H1 (cell line): ENCODE results near the gene ZBTB45. TPM values are rescaled to one million over a fixed set of nuclear protein-coding genes. Genes with fewer than 3 reads are reported as not detected.

Experiments
- CTCF ChIA-PET: fragments of 300-600 bp; sonication (Branson Sonifier 250); formaldehyde crosslinking; loops from one replicate; lab custom pipeline; 2021; ENCODE audit not compliant: partially characterized antibody; lab: Charles Lee
- POLR2A ChIA-PET: fragments of 300-600 bp; sonication (Branson Sonifier 250); formaldehyde crosslinking; loops from one replicate; lab custom pipeline; 2021; ENCODE audit warnings: inconsistent platforms; ENCODE audit not compliant: partially characterized antibody; lab: Charles Lee
- DNase-seq, 2 experiments: peaks; one replicate each; pipeline versions ENCODE4 v3.0.0 to v3.0.0-alpha.2; 2010 to 2022; ENCODE audit warnings: low spot score in 2 of 2, low read depth in 1 of 2, mixed read lengths in 1 of 2
- FAIRE-seq: peaks from 2 replicates; lab custom pipeline; 2011; peaks lifted over from hg19 to GRCh38; lab: Jason Lieb, UNC
- H2AFZ ChIP-seq: 2 replicates; pipeline ENCODE4 v1.8.1; 2012; ENCODE audit warnings: low read length, inconsistent platforms
- H2AK5ac ChIP-seq: 2 replicates; pipeline ENCODE4 v1.6.1; 2013; ENCODE audit warnings: low read depth, low read length
- H2BK120ac ChIP-seq: replicated peaks from 2 replicates; pipeline ENCODE3; 2013; ENCODE audit warnings: low read depth, low read length, inconsistent platforms
- H2BK12ac ChIP-seq: 2 replicates; pipeline ENCODE4 v1.6.1; 2013; ENCODE audit warnings: low read depth, low read length
- H2BK15ac ChIP-seq: 2 replicates; pipeline ENCODE4 v1.6.1; 2013; ENCODE audit warnings: low read length
- H2BK20ac ChIP-seq: 2 replicates; pipeline ENCODE4 v1.6.1; 2013; ENCODE audit warnings: low read length
- H2BK5ac ChIP-seq: 2 replicates; pipeline ENCODE4 v1.6.1; 2013; ENCODE audit warnings: low read depth, low read length
- H3K14ac ChIP-seq: 2 replicates; pipeline ENCODE4 v1.6.1; 2013; ENCODE audit warnings: inconsistent platforms; ENCODE audit not compliant: insufficient read length
- H3K18ac ChIP-seq: 2 replicates; pipeline ENCODE4 v1.6.1; 2013; ENCODE audit warnings: low read length; ENCODE audit errors: extremely low read depth
- H3K23ac ChIP-seq: 2 replicates; pipeline ENCODE4 v1.6.1; 2013; ENCODE audit warnings: inconsistent platforms; ENCODE audit not compliant: insufficient read length
- H3K23me2 ChIP-seq: 2 replicates; pipeline ENCODE4 v1.6.1; 2013; ENCODE audit warnings: low read depth, low read length
- H3K27ac ChIP-seq: 2 replicates; pipeline ENCODE4 v1.6.1; 2011; ENCODE audit warnings: low read depth, low read length, inconsistent platforms
- H3K27me3 ChIP-seq, 4 experiments: replicated peaks in 1 of 4; 1 replicate in 1 of 4; 2 replicates in 3 of 4; pipeline versions ENCODE4 v1.6.1 to v1.8.1; 2011 to 2013; ENCODE audit warnings: low read length in 3 of 4, mild to moderate bottlenecking in 3 of 4, inconsistent platforms in 2 of 4, mixed read lengths in 2 of 4, moderate library complexity in 1 of 4; ENCODE audit not compliant: control insufficient read depth in 3 of 4, insufficient read depth in 3 of 4; ENCODE audit errors: extremely low read depth in 1 of 4
- H3K36me3 ChIP-seq, 4 experiments: 2 replicates each; pipeline versions ENCODE4 v1.6.1 to v1.8.1; 2011 to 2013; ENCODE audit warnings: mild to moderate bottlenecking in 4 of 4, low read length in 3 of 4, moderate library complexity in 2 of 4, control low read depth in 1 of 4, inconsistent platforms in 1 of 4; ENCODE audit not compliant: insufficient read depth in 4 of 4, control insufficient read depth in 2 of 4
- H3K4ac ChIP-seq: replicated peaks from 2 replicates; pipeline ENCODE3; 2013; ENCODE audit warnings: low read length, low read depth, mixed read lengths, inconsistent platforms; ENCODE audit not compliant: insufficient read length
- H3K4me1 ChIP-seq, 4 experiments: replicated peaks in 1 of 4; 1 replicate in 1 of 4; 2 replicates in 3 of 4; pipeline versions ENCODE4 v1.6.1 to v1.8.1; 2011 to 2013; ENCODE audit warnings: low read length in 3 of 4, inconsistent platforms in 2 of 4, mixed read lengths in 1 of 4; ENCODE audit not compliant: insufficient read depth in 4 of 4, control insufficient read depth in 3 of 4
- H3K4me2 ChIP-seq, 2 experiments: 2 replicates each; pipeline versions ENCODE4 v1.6.1 to v1.8.1; 2011 to 2013; ENCODE audit warnings: low read depth in 2 of 2, low read length in 2 of 2, control low read depth in 1 of 2, inconsistent platforms in 1 of 2, mild to moderate bottlenecking in 1 of 2; ENCODE audit not compliant: insufficient read depth in 1 of 2
- H3K4me3 ChIP-seq, 4 experiments: fragments of 200-600, 300-600 bp in 1 of 4; sonication (generic), shearing (Covaris generic), sonication (Bioruptor Twin) in 1 of 4; 2 replicates each; pipeline versions ENCODE4 v1.5.1 to v1.8.1; 2011 to 2016; ENCODE audit warnings: low read length in 4 of 4, low read depth in 3 of 4, control low read depth in 2 of 4, inconsistent platforms in 2 of 4, mild to moderate bottlenecking in 2 of 4, mixed read lengths in 1 of 4, moderate library complexity in 1 of 4; ENCODE audit not compliant: insufficient read depth in 2 of 4; ENCODE audit errors: extremely low read depth in 1 of 4
- H3K56ac ChIP-seq: replicated peaks from 2 replicates; pipeline ENCODE3; 2013; ENCODE audit warnings: low read depth, mild to moderate bottlenecking, mixed read lengths, low read length, inconsistent platforms; ENCODE audit not compliant: insufficient read length
- H3K79me1 ChIP-seq: 2 replicates; pipeline ENCODE4 v1.6.1; 2013; ENCODE audit warnings: low read depth, low read length, control low read depth
- H3K79me2 ChIP-seq, 2 experiments: 2 replicates each; pipeline versions ENCODE4 v1.6.1 to v1.8.1; 2012 to 2013; ENCODE audit warnings: low read length in 2 of 2, mild to moderate bottlenecking in 2 of 2, inconsistent platforms in 1 of 2; ENCODE audit not compliant: insufficient read depth in 2 of 2, control insufficient read depth in 1 of 2
- H3K9ac ChIP-seq, 4 experiments: replicated peaks in 1 of 4; 1 replicate in 1 of 4; 2 replicates in 3 of 4; pipeline versions ENCODE4 v1.6.1 to v1.8.1; 2011 to 2013; ENCODE audit warnings: low read depth in 3 of 4, low read length in 3 of 4, control low read depth in 2 of 4, mild to moderate bottlenecking in 2 of 4, moderate library complexity in 2 of 4, inconsistent platforms in 1 of 4; ENCODE audit errors: extremely low read depth in 1 of 4
- H3K9me3 ChIP-seq, 2 experiments: 2 replicates each; pipeline versions ENCODE4 v1.6.1 to v1.8.1; 2012 to 2013; ENCODE audit warnings: mild to moderate bottlenecking in 2 of 2, moderate library complexity in 2 of 2, control low read depth in 1 of 2, inconsistent platforms in 1 of 2, low read depth in 1 of 2, low read length in 1 of 2, mixed read lengths in 1 of 2; ENCODE audit not compliant: insufficient read depth in 2 of 2
- H4K20me1 ChIP-seq, 2 experiments: replicated peaks in 1 of 2; 2 replicates each; pipeline versions ENCODE3 to v1.8.1; 2011 to 2013; ENCODE audit warnings: inconsistent platforms in 2 of 2, low read length in 2 of 2, mild to moderate bottlenecking in 1 of 2; ENCODE audit not compliant: insufficient read depth in 2 of 2, control insufficient read depth in 1 of 2
- H4K5ac ChIP-seq: 2 replicates; pipeline ENCODE4 v1.6.1; 2013; ENCODE audit warnings: low read length, low read depth, mixed read lengths, inconsistent platforms; ENCODE audit not compliant: insufficient read length
- H4K8ac ChIP-seq: 2 replicates; pipeline ENCODE4 v1.8.0; 2013; ENCODE audit warnings: mild to moderate bottlenecking, moderate library complexity, low read length, inconsistent platforms; ENCODE audit not compliant: insufficient read depth; ENCODE audit errors: extremely low read depth
- H4K91ac ChIP-seq: replicated peaks from 2 replicates; pipeline ENCODE3; 2013; ENCODE audit warnings: low read length, mixed read lengths, inconsistent platforms; ENCODE audit not compliant: insufficient read length
- EZH2 ChIP-seq: fragments of 200-600 bp; sonication (generic); IDR thresholded peaks from 2 replicates; pipeline ENCODE4 v1.7.1; 2012; ENCODE audit warnings: low read depth, mild to moderate bottlenecking, moderate library complexity, low read length, inconsistent platforms; ENCODE audit not compliant: severe bottlenecking
- GTF2F1 ChIP-seq: IDR thresholded peaks from 2 replicates; pipeline ENCODE4 v1.6.1; 2012; ENCODE audit warnings: low read depth, low read length, improper control_type of control experiment, borderline replicate concordance
- PHF8 ChIP-seq: fragments of 200-600 bp; sonication (generic); conservative IDR thresholded peaks from 2 replicates; pipeline ENCODE4 v1.7.1; 2012; ENCODE audit warnings: low read depth, mild to moderate bottlenecking, inconsistent platforms, low read length, moderate library complexity
- WGBS, 2 experiments: shearing (Covaris generic) in 1 of 2; methylation state at CpG; one replicate each; pipeline versions ENCODE4 v1.1.6 to v1.1.7; 2013 to 2015; ENCODE audit warnings: low lambda C conversion rate in 2 of 2, mixed read lengths in 2 of 2, inconsistent platforms in 1 of 2, low coverage in 1 of 2, missing lambda C conversion rate in 1 of 2; ENCODE audit not compliant: insufficient replicate concordance in 2 of 2, insufficient coverage in 1 of 2, insufficient read length in 1 of 2; ENCODE audit errors: extremely low coverage in 1 of 2, missing lambda C conversion rate in 1 of 2; 5-methylcytosine and 5-hydroxymethylcytosine counted together
- polyA plus RNA-seq, 7 experiments: library from polyadenylated mRNA; depleted of rRNA in 3 of 7; stranded (reverse) in 5 of 7; unstranded in 2 of 7; fragments of >200 nt in 5 of 7; fragments of 200-250 nt in 2 of 7; gene quantifications; 1 replicate in 5 of 7; 2 replicates in 1 of 7; 4 replicates in 1 of 7; pipeline versions ENCODE4 v1.2.1 to v1.2.3, GENCODE V29; 2011 to 2013; ENCODE audit warnings: missing spikeins in 2 of 7, mixed read lengths in 2 of 7
- total RNA-seq: library from RNA; stranded (reverse); fragmentation: NEBNext Ultra II Directional; extraction: Animal tissue kit (Norgen Biotek cat#: 25700); gene quantifications from 2 replicates; pipeline ENCODE4 v1.2.1, GENCODE V29; 2021

Gene ZBTB45
- total and polyA plus RNA-seq, 2 of the 8 experiments (the other 6 are each of a cell fraction or from before 2014, with no cell fraction given) = 16.9 to 17.2 TPM

GRCh38 chr19:58491393-58491792 is 28.2 kb downstream of the ZBTB45 start:
- no peak overlapping the region for H3K56ac ChIP-seq
- FAIRE-seq = no peak
- CTCF ChIA-PET = interaction anchor here (1.2 to 1.5 kb wide), 2 partner anchors 30 to 57 kb away, joined by 3 to 4 read pairs; no protein-coding TSS in a partner anchor
- H4K20me1 ChIP-seq = peaks cover 0 to 2% of the 10 kb centered on the region in 2 experiments
- H3K23me2 ChIP-seq = no peaks in the 10 kb centered on the region
- no peak for TF ChIP-seq PHF8
- TF ChIP-seq EZH2 = no peak
- no peak for TF ChIP-seq GTF2F1
- no peak overlapping the region for H3K4me3 ChIP-seq
- H3K27me3 ChIP-seq = no peaks in the 10 kb centered on the region
- no peak overlapping the region for H3K18ac ChIP-seq
- H3K79me2 ChIP-seq = no peaks in the 10 kb centered on the region
- H3K36me3 ChIP-seq = no peaks in the 10 kb centered on the region
- H2BK12ac ChIP-seq = no peak overlapping the region
- H2BK20ac ChIP-seq = no peak overlapping the region
- no peak overlapping the region for H3K14ac ChIP-seq
- H3K4ac ChIP-seq = no peak overlapping the region
- WGBS, 2 experiments = 91% methylated on average over 5 of the region's 5 CpGs; no CpG with 5 or more reads in 1 of the 2 experiments
- no peak overlapping the region for H3K27ac ChIP-seq
- H2BK120ac ChIP-seq = no peak overlapping the region
- no peak overlapping the region for H3K9ac ChIP-seq
- H3K9me3 ChIP-seq = no peaks in the 10 kb centered on the region
- no peak for DNase-seq
- H3K4me1 ChIP-seq = no peaks in the 10 kb centered on the region
- no peak overlapping the region for H4K5ac ChIP-seq
- no peak overlapping the region for H2AK5ac ChIP-seq
- no peak overlapping the region for H2BK5ac ChIP-seq
- H2AFZ ChIP-seq = no peak overlapping the region
- H3K79me1 ChIP-seq = no peaks in the 10 kb centered on the region; the same call in 1 of the 2 replicates
- H3K23ac ChIP-seq = no peak overlapping the region
- no peak overlapping the region for H4K91ac ChIP-seq
- no peak overlapping the region for H3K4me2 ChIP-seq
- POLR2A ChIA-PET = interaction anchor here (1.2 kb wide), 1 partner anchor 63 kb away, joined by 3 read pairs; the partner anchor contains the start of gene CHMP2A
- H4K8ac ChIP-seq = no peak overlapping the region
- H2BK15ac ChIP-seq = no peak overlapping the region
